Endothelial cell of umbilical vein (primary cell): ENCODE results near the gene CAND2. TPM values are rescaled to one million over a fixed set of nuclear protein-coding genes. Genes with fewer than 3 reads are reported as not detected.

Experiments used
- BruUV-seq: library from RNA; stranded (reverse); fragments of 400-500 nt; replicated peaks from 2 replicates; lab custom pipeline; 2021; lab: Mats Ljungman, UMichigan
- CTCF ChIA-PET: fragments of 300-600, 350-600 bp; sonication (Branson Sonifier 250); formaldehyde crosslinking; loops from one replicate; lab custom pipeline; 2021; ENCODE audit warnings: antibody characterized with exemption, inconsistent platforms; lab: Charles Lee
- POLR2A ChIA-PET: fragments of 300-600, 350-600 bp; sonication (Branson Sonifier 250); formaldehyde crosslinking; loops from one replicate; lab custom pipeline; 2021; ENCODE audit warnings: antibody characterized with exemption, inconsistent platforms; lab: Charles Lee
- DNase-seq: peaks from one replicate; pipeline ENCODE4 v3.0.0-alpha.2; 2011; ENCODE audit warnings: low read depth, low spot score
- FAIRE-seq: peaks from 2 replicates; lab custom pipeline; 2011; peaks lifted over from hg19 to GRCh38; lab: Jason Lieb, UNC
- H2AFZ ChIP-seq: 2 replicates; pipeline ENCODE4 v1.6.0; 2012; ENCODE audit warnings: low read depth, low read length, control low read depth, inconsistent platforms
- H3K27ac ChIP-seq: 2 replicates; pipeline ENCODE4 v1.5.1; 2011; ENCODE audit warnings: low read depth, mild to moderate bottlenecking, control low read depth, low read length, moderate library complexity; ENCODE audit not compliant: insufficient read depth
- H3K27me3 ChIP-seq, 2 experiments: 2 replicates each; pipeline versions ENCODE4 v1.6.0 to v1.6.1; 2011; ENCODE audit warnings: low read length in 2 of 2, mixed read lengths in 1 of 2; ENCODE audit not compliant: control insufficient read depth in 2 of 2, insufficient read depth in 2 of 2
- H3K36me3 ChIP-seq, 2 experiments: 2 replicates in 1 of 2; 3 replicates in 1 of 2; pipeline ENCODE4 v1.5.1; 2011; ENCODE audit warnings: low read length in 2 of 2, mild to moderate bottlenecking in 1 of 2, moderate library complexity in 1 of 2; ENCODE audit not compliant: control insufficient read depth in 2 of 2, insufficient read depth in 2 of 2; ENCODE audit errors: extremely low read depth in 1 of 2
- H3K4me1 ChIP-seq: 3 replicates; pipeline ENCODE4 v1.5.1; 2011; ENCODE audit warnings: mild to moderate bottlenecking, low read length; ENCODE audit not compliant: control insufficient read depth, insufficient read depth; ENCODE audit errors: extremely low read depth
- H3K4me2 ChIP-seq: 2 replicates; pipeline ENCODE4 v1.6.1; 2011; ENCODE audit warnings: low read length, control low read depth, mixed read lengths; ENCODE audit not compliant: insufficient read depth
- H3K4me3 ChIP-seq, 3 experiments: fragments of 200-600 bp in 1 of 3; sonication (generic), shearing (Covaris generic) in 1 of 3; replicated peaks in 1 of 3; 2 replicates each; pipeline ENCODE4 v1.5.1; 2011 to 2016; ENCODE audit warnings: control low read depth in 3 of 3, low read length in 3 of 3, mild to moderate bottlenecking in 2 of 3, inconsistent platforms in 1 of 3, low read depth in 1 of 3, moderate library complexity in 1 of 3; ENCODE audit not compliant: insufficient read depth in 1 of 3
- H3K79me2 ChIP-seq: 2 replicates; pipeline ENCODE4 v1.6.0; 2012; ENCODE audit warnings: low read length, inconsistent platforms; ENCODE audit not compliant: control insufficient read depth, insufficient read depth
- H3K9ac ChIP-seq: replicated peaks from 2 replicates; pipeline ENCODE3; 2011; ENCODE audit warnings: low read length, control low read depth; ENCODE audit not compliant: insufficient read depth; ENCODE audit errors: extremely low read depth
- H3K9me1 ChIP-seq: replicated peaks from 3 replicates; pipeline ENCODE4 v1.6.0; 2011; ENCODE audit warnings: mild to moderate bottlenecking, low read length; ENCODE audit not compliant: control insufficient read depth, insufficient read depth; ENCODE audit errors: extremely low read depth
- H3K9me3 ChIP-seq: replicated peaks from 2 replicates; pipeline ENCODE4 v1.5.1; 2012; ENCODE audit warnings: low read length, inconsistent platforms; ENCODE audit not compliant: control insufficient read depth, insufficient read depth
- H4K20me1 ChIP-seq: replicated peaks from 2 replicates; pipeline ENCODE3; 2011; ENCODE audit warnings: mild to moderate bottlenecking, low read length; ENCODE audit not compliant: control insufficient read depth, insufficient read depth; ENCODE audit errors: extremely low read depth
- CTCF ChIP-seq, 2 donors: IDR thresholded peaks; 1 replicate in 1 of 2; 2 replicates in 1 of 2; pipeline ENCODE4 v1.5.1; 2011; ENCODE audit warnings: low read length in 2 of 2, mild to moderate bottlenecking in 2 of 2, moderate library complexity in 2 of 2, control low read depth in 1 of 2, inconsistent platforms in 1 of 2, low read depth in 1 of 2; ENCODE audit not compliant: insufficient read depth in 1 of 2; ENCODE audit errors: extremely low read depth in 1 of 2
- EZH2 ChIP-seq: IDR thresholded peaks from 2 replicates; pipeline ENCODE4 v1.6.1; 2012; ENCODE audit warnings: borderline replicate concordance, low read depth, mild to moderate bottlenecking, moderate library complexity, low read length, inconsistent platforms; ENCODE audit not compliant: severe bottlenecking
- FOS ChIP-seq: IDR thresholded peaks from 2 replicates; pipeline ENCODE4 v1.6.1; 2011; ENCODE audit warnings: mild to moderate bottlenecking, low read length, moderate library complexity, borderline replicate concordance; ENCODE audit not compliant: insufficient read depth
- GATA2 ChIP-seq: IDR thresholded peaks from 2 replicates; pipeline ENCODE4 v1.7.0; 2011; ENCODE audit warnings: low read depth, mild to moderate bottlenecking, moderate library complexity, mixed read lengths, low read length; ENCODE audit not compliant: insufficient read length, insufficient read depth
- JUN ChIP-seq: IDR thresholded peaks from 2 replicates; pipeline ENCODE4 v1.6.1; 2011; ENCODE audit warnings: borderline replicate concordance, low read depth; ENCODE audit not compliant: insufficient read length, insufficient read depth
- MYC ChIP-seq: IDR thresholded peaks from one replicate; pipeline ENCODE4 v1.6.1; 2011; ENCODE audit warnings: mild to moderate bottlenecking, low read depth, low read length
- POLR2A ChIP-seq: IDR thresholded peaks from 2 replicates; pipeline ENCODE4 v1.6.1; 2012; ENCODE audit warnings: low read depth, mild to moderate bottlenecking, control low read depth, low read length
- POLR2AphosphoS5 ChIP-seq: IDR thresholded peaks from 2 replicates; pipeline ENCODE4 v1.6.1; 2012; ENCODE audit warnings: low read depth, mild to moderate bottlenecking, control low read depth, low read length, moderate library complexity; ENCODE audit not compliant: insufficient read depth
- dilution Hi-C: fragments of 300-500 bp; cut with MboI; formaldehyde crosslinking; loops from one replicate; pipeline ENCODE4 v1.15.0; 2019; ENCODE audit warnings: low sequenced_read_pairs; ENCODE audit not compliant: extremely low pct_ligation_motif_present
- intact Hi-C: fragments of 100-400 bp; cut with micrococcal nuclease; formaldehyde crosslinking; loops from one replicate; pipeline ENCODE4 v1.10.0; 2022
- polyA plus RNA-seq, 4 experiments: library from polyadenylated mRNA; depleted of rRNA in 3 of 4; stranded (reverse) in 3 of 4; unstranded in 1 of 4; fragments of >200 nt; gene quantifications; 2 replicates each; pipeline versions ENCODE4 v1.2.1 to v1.2.3, GENCODE V29; 2011 to 2012; ENCODE audit warnings: missing spikeins in 1 of 4
- total RNA-seq: library from RNA; stranded (reverse); gene quantifications from 2 replicates; pipeline ENCODE4 v1.2.3, GENCODE V29; 2021
- TF ChIP-seq, protein P1 (sequence below): IDR thresholded peaks from 2 replicates; pipeline ENCODE4 v1.6.1; 2011; ENCODE audit not compliant: insufficient read depth, insufficient read length

CAND2 gene
- total and polyA plus RNA-seq, 2 donors (not counting 3 experiments of a cell fraction or from before 2014, with no cell fraction given) = 7.1 to 11.0 TPM

- Histone ChIP-seq H3K9ac (no peak overlapping the region), H3K36me3 (no peaks in the 10 kb centered on the region), H3K9me3 (no peaks in the 10 kb centered on the region), H2AFZ (no peak overlapping the region), H3K4me1 (peaks cover 8% of the 10 kb centered on the region), H3K27me3 (peaks cover 0 to 3% of the 10 kb centered on the region in 2 experiments), H3K79me2 (no peaks in the 10 kb centered on the region), H3K9me1 (no peaks in the 10 kb centered on the region), H3K4me2 (no peak overlapping the region), H3K4me3 (no peak overlapping the region), H3K27ac (no peak overlapping the region), H4K20me1 (no peaks in the 10 kb centered on the region)
- ChIA-PET POLR2A (no interaction called here), CTCF (interaction anchor here (0.8 to 1.5 kb wide), 4 partner anchors 17 to 99 kb away, joined by 3 read pairs; partner anchors contain the start of genes CAND2 and RPL32)
- DNase-seq (no peak), FAIRE-seq (no peak)
- BruUV-seq = no TSS peak
- intact Hi-C loops = no loop called here
- dilution Hi-C loops = no loop called here
- TF ChIP-seq POLR2A = no peak
- TF ChIP-seq, protein P1, sequence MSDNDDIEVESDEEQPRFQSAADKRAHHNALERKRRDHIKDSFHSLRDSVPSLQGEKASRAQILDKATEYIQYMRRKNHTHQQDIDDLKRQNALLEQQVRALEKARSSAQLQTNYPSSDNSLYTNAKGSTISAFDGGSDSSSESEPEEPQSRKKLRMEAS = no peak
- TF ChIP-seq EZH2 = no peak
- no peak for TF ChIP-seq GATA2
- no peak for TF ChIP-seq CTCF (IDR thresholded peaks at IDR 0.05; ENCODE audit: extremely low read depth in 1 of 2, insufficient read depth in 1 of 2, low read depth in 1 of 2, low read length in 2 of 2)
- no peak for TF ChIP-seq MYC
- no peak for TF ChIP-seq FOS
- TF ChIP-seq JUN = no peak
- TF ChIP-seq POLR2AphosphoS5 = no peak
Observed at GRCh38 chr3:12768579-12769527, 27.6 kb upstream of the CAND2 start.
